Measurements from ENCODE around the gene ZNF592. TPM values are rescaled to one million over a fixed set of nuclear protein-coding genes. Genes with fewer than 3 reads are reported as not detected.
A peak's percentile ranks its signal among the peaks of the same experiment; 100 is the strongest.

The ZNF592 gene
- total and polyA plus RNA-seq, 5 experiments from 2014 or later: 3.2 to 40.7 (median 9.4) TPM

GRCh38 chr15:84816694-84817465, 68.5 kb downstream of the ZNF592 start, which contains the start of gene ALPK3:
TSS of gene ALPK3 (plus strand) at chr15:84817356. CDS start at chr15:84817453, 97 bp downstream.
- ATAC-seq: no peak
- POLR2A ChIA-PET: no interaction called here
- H3K27me3 Mint-ChIP-seq: peaks cover 4 to 21% (median 10%) of the 10 kb centered on the region in 5 donors
- no peaks in the 10 kb centered on the region for H3K36me3 Mint-ChIP-seq
- H3K4me3 Mint-ChIP-seq: peak within 1 kb of the TSS in 7 of 10 donors; percentile 21 to 73 (median 46)
- no peak for DNase-seq
- peaks cover 6 to 22% (median 15%) of the 10 kb centered on the region in 4 donors for H3K4me1 Mint-ChIP-seq
- peak within 1 kb of the TSS in 6 of 10 donors; percentile 12 to 75 (median 44) for H3K27ac Mint-ChIP-seq
- H3K9me3 Mint-ChIP-seq: no peaks in the 10 kb centered on the region

GRCh38 chr15:84817466-84818081, 69.2 kb downstream of the ZNF592 start:
- POLR2A ChIA-PET: interaction anchor here (0.6 kb wide), 1 partner anchor 233 kb away, joined by 5 read pairs; no protein-coding TSS in a partner anchor
- H3K4me1 Mint-ChIP-seq: peaks cover 6 to 22% (median 15%) of the 10 kb centered on the region in 4 donors
- DNase-seq (no peak), ATAC-seq (no peak)
- peak overlapping the region in 2 of 10 donors; percentile 35 to 55 for H3K4me3 Mint-ChIP-seq
- H3K27me3 Mint-ChIP-seq: peaks cover 4 to 21% (median 10%) of the 10 kb centered on the region in 5 donors
- H3K36me3 Mint-ChIP-seq: no peaks in the 10 kb centered on the region
- no peaks in the 10 kb centered on the region for H3K9me3 Mint-ChIP-seq
- peak overlapping the region in 3 of 10 donors; percentile 12 to 75 (median 72) for H3K27ac Mint-ChIP-seq

DNA sequence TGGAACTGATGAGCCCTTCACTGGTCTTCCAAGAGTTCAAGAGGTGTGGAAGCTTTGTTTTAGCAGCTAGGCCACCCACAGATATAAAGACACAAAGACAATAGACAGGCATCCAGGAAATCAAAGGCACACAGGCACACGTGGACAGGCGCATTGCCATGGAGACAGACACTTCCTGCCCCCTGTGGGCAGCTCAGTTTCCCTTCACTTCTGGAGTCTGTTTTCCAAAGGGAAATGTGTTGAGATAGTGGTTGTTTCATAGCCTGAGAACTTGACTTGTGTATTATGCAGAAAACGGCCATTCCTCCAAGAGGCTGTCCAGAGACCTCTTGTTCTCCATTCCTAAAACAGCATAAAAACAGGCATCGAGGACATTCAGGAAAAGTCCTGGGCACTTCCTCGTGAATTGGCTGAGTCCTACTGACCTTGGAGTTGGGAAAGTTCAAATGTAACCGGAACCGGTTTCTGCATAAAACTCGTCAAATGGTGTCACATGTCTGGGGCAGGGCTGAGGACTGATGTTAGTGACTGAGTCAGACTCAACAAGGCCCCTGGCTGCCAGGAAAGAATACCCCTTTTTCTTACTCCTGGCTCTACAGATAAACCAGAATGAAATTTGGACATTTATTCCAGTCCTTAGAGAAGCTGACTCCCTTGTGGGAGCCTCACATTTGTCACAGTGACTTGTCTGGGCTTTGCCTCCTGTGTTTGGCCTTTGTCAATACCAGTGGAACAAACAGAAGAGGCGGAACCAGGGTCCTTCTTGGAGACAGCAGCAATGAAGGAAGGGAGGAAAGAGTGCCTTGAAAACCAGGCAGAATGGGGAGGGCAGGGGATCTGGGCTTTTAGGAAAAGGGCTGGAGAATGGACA, 70.1 kb downstream of the ZNF592 start:
- Mint-ChIP-seq H3K36me3 (no peaks in the 10 kb centered on the region), H3K9me3 (no peaks in the 10 kb centered on the region), H3K4me1 (peaks cover 6 to 22% (median 15%) of the 10 kb centered on the region in 4 donors), H3K27ac (peak overlapping the region in 6 of 10 donors; percentile 12 to 75 (median 54)), H3K27me3 (peaks cover 4 to 21% (median 10%) of the 10 kb centered on the region in 5 donors), H3K4me3 (peak overlapping the region in 7 of 10 donors; percentile 21 to 73 (median 43))
- DNase-seq (peak in 2 of 10 donors; percentile 12 to 37), ATAC-seq (no peak)
- POLR2A ChIA-PET: interaction anchor here (0.5 to 0.6 kb wide), 2 partner anchors 205 to 234 kb away, joined by 4 to 5 read pairs; no protein-coding TSS in a partner anchor

GRCh38 chr15:84819291-84819768, 70.9 kb downstream of the ZNF592 start:
- Mint-ChIP-seq H3K27ac (peak overlapping the region in 1 of 10 donors; percentile 9), H3K4me1 (peaks cover 6 to 22% (median 15%) of the 10 kb centered on the region in 4 donors), H3K27me3 (peaks cover 4 to 21% (median 10%) of the 10 kb centered on the region in 5 donors), H3K4me3 (no peak overlapping the region), H3K36me3 (no peaks in the 10 kb centered on the region), H3K9me3 (no peaks in the 10 kb centered on the region)
- no peak for DNase-seq
- ATAC-seq: no peak
- POLR2A ChIA-PET: no interaction called here

DNA sequence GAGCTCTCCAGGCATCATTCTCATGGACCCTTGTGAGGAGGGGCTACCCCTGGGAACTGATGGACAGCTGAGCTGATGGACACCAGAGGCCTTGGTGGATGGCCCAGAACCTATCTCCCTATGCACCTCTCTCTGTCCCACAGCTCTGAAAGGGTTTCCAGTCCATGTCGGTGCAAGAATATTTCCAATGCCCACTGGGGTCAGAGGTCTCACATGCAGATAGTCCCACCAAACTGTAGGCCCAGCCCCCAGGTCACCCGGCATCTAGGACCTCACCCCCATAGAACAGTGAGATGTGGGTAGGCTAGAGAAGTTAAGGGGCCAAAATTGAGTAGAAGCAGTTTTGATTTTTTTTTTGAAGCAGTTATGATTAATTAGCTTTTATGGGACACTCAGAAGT, 71.4 kb downstream of the ZNF592 start:
- Mint-ChIP-seq H3K9me3 (no peaks in the 10 kb centered on the region), H3K36me3 (no peaks in the 10 kb centered on the region), H3K27ac (peak overlapping the region in 1 of 10 donors; percentile 29), H3K4me3 (no peak overlapping the region), H3K27me3 (peaks cover 4 to 21% (median 10%) of the 10 kb centered on the region in 5 donors), H3K4me1 (peaks cover 6 to 22% (median 15%) of the 10 kb centered on the region in 4 donors)
- POLR2A ChIA-PET: no interaction called here
- ATAC-seq: no peak
- no peak for DNase-seq

- ATAC-seq: no peak
- peaks cover 3 to 8% (median 4%) of the 10 kb centered on the region in 5 donors for H3K27me3 Mint-ChIP-seq
- no peak for DNase-seq
- H3K4me1 Mint-ChIP-seq: peaks cover 6 to 19% (median 11%) of the 10 kb centered on the region in 4 donors
- POLR2A ChIA-PET: interaction anchor here (0.6 kb wide), 1 partner anchor 156 kb away, joined by 4 read pairs; no protein-coding TSS in a partner anchor
- no peaks in the 10 kb centered on the region for H3K36me3 Mint-ChIP-seq
- H3K9me3 Mint-ChIP-seq: no peaks in the 10 kb centered on the region
- peak overlapping the region in 2 of 10 donors; percentile 1 to 60 for H3K27ac Mint-ChIP-seq
- H3K4me3 Mint-ChIP-seq: no peak overlapping the region
Observed at GRCh38 chr15:84821501-84822021, 73.2 kb downstream of the ZNF592 start.

DNA sequence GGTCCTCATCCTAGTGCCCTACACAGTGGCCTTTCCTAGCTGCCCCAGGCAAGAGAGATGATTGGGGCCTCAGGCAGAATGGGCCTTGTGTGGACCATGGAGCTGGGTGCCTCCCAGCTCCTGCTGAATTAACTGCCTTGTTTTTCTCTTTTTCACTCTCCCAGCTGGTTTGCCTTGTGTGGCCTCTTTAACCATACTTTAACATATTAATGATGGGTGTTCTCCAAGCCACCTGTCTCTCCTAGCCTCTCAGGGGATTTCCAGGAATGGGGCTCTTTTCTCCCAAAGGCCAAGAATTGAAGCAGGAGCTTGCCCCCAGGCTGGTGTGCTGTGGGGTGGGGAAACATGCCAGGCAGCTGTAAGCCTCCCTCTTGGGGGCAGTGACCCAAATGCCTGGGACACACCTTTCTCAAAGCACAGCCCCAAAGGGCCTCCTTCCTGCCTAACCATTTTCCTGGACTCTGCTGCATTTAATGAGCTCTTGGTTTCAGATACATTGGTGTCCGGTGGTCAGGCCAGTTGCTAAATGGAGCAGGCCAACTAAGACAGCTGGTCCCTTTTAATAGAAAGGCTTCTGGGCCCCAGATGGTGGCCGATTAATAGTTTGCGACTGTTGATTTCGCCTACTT, 74.4 kb downstream of the ZNF592 start:
- Mint-ChIP-seq H3K4me3 (no peak overlapping the region), H3K4me1 (peaks cover 6 to 15% (median 9%) of the 10 kb centered on the region in 4 donors)

DNA sequence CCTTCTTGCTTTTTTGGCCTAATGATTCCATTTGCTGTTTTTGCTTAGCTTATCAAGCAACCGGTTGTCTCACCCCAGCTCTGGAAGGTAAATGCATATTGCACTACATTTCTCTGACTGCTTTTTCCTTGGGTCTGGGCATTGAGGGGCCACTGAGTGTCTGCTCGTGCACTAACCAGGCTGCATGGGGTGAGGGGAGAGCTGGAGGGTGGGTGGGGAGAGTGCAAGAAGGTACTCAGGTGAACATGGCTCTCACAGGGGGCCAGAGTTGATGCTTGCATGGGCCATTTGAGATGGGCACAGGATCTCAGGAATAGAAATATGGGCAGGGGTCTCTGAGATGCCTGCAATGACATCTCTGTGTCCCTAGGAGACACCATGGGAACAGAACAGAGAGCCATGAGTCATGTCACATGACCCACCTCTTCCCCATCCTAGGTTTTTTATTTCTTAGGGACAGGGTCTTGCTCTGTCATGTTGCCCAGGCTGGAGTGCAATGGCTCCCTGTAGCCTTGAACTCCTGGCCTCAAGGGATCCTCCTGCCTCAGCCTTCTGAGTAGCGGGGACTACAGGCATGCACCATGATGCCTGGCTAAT, 75.0 kb downstream of the ZNF592 start:
- DNase-seq: no peak
- POLR2A ChIA-PET: no interaction called here
- Mint-ChIP-seq H3K27me3 (no peaks in the 10 kb centered on the region), H3K4me3 (no peak overlapping the region), H3K36me3 (no peaks in the 10 kb centered on the region), H3K4me1 (peaks cover 2 to 9% (median 4%) of the 10 kb centered on the region in 4 donors), H3K9me3 (no peaks in the 10 kb centered on the region), H3K27ac (no peak overlapping the region)
- ATAC-seq: no peak

More for the DNA sequence above, 74.4 kb downstream of the ZNF592 start:
- no peaks in the 10 kb centered on the region for H3K9me3 Mint-ChIP-seq
- no peaks in the 10 kb centered on the region for H3K36me3 Mint-ChIP-seq
- DNase-seq: no peak
- POLR2A ChIA-PET: no interaction called here
- H3K27ac Mint-ChIP-seq: no peak overlapping the region
- H3K27me3 Mint-ChIP-seq: peaks cover 0 to 4% (median 2%) of the 10 kb centered on the region in 5 donors
- ATAC-seq: no peak

DNA sequence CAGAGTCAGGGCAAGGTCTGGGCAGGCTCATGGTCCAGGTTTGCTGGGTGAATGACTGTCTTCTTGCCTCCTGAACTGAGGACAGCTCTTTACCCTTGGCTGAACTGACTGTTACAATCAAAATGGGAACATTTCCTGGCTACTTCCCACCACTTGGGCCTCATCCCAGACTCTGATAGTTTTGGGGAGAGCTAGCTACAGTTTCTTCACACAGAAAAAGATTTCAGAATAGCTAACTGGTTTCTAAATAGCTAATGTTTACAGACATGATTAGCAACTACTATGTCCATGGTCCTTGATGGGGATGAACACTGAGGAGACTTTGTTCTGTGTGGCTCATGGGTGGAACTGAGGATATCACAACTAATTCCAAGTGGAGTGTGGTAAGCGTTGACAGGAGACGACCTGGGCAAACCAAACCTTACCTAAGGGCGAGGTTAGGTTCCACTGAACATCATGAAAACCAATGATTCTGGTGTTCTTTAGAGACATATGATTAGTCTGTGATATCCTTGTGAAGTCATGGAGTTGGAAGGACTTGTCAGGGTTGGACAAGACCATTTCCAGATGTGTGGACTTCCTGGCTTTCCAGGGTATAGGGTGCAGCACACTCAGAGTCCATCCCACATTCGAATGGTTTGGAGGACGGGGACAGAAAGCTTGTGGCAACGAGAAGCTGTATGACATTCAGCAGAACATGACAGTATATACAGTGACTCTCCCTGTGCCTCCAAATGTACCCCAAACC, 76.0 kb downstream of the ZNF592 start:
- no peak overlapping the region for H3K4me3 Mint-ChIP-seq
- DNase-seq (no peak), ATAC-seq (no peak)
- no peaks in the 10 kb centered on the region for H3K27me3 Mint-ChIP-seq
- H3K27ac Mint-ChIP-seq: no peak overlapping the region
- no peaks in the 10 kb centered on the region for H3K36me3 Mint-ChIP-seq
- POLR2A ChIA-PET: no interaction called here
- peaks cover 0 to 2% (median 0%) of the 10 kb centered on the region in 4 donors for H3K4me1 Mint-ChIP-seq
- H3K9me3 Mint-ChIP-seq: no peaks in the 10 kb centered on the region

GRCh38 chr15:84826369-84826823, 78.0 kb downstream of the ZNF592 start:
- no peak overlapping the region for H3K27ac Mint-ChIP-seq
- POLR2A ChIA-PET: no interaction called here
- peaks cover 0 to 2% (median 0%) of the 10 kb centered on the region in 5 donors for H3K27me3 Mint-ChIP-seq
- DNase-seq (no peak), ATAC-seq (no peak)
- H3K36me3 Mint-ChIP-seq: no peaks in the 10 kb centered on the region
- no peak overlapping the region for H3K4me3 Mint-ChIP-seq
- H3K4me1 Mint-ChIP-seq: no peaks in the 10 kb centered on the region
- no peaks in the 10 kb centered on the region for H3K9me3 Mint-ChIP-seq

DNA sequence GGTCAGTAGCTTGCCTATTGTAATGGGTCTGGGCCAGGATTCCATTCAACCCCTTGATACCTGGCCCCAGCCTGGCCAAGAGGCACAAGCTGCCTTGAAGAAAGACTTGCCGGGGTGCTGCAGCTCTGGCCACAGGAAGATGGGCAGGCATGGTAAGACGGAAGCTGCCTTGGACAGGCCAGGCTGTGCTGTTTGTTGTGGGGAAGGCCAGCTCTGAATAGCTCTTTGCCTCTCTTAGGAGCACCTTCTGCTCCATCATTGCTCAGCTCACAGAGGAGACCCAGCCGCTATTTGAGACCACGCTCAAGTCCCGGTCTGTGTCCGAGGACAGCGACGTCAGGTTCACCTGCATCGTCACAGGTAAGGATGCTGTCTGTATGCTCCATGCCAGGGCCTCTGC, 78.9 kb downstream of the ZNF592 start:
- Mint-ChIP-seq H3K27me3 (peaks cover 0 to 2% (median 0%) of the 10 kb centered on the region in 5 donors), H3K27ac (no peak overlapping the region), H3K4me1 (no peaks in the 10 kb centered on the region), H3K36me3 (no peaks in the 10 kb centered on the region), H3K4me3 (no peak overlapping the region), H3K9me3 (no peaks in the 10 kb centered on the region)
- no peak for ATAC-seq
- no peak for DNase-seq
- POLR2A ChIA-PET: no interaction called here
